H9 (cell line): Measurements from ENCODE around the gene NLN. TPM values are rescaled to one million over a fixed set of nuclear protein-coding genes. Genes with fewer than 3 reads are reported as not detected.
A peak's percentile ranks its signal among the peaks of the same experiment; 100 is the strongest.

Experiments used
- DNase-seq: peaks from one replicate; pipeline ENCODE4 v3.0.0-alpha.2; 2017
- H2AFZ ChIP-seq: one replicate; pipeline ENCODE4 v1.6.1; 2013; ENCODE audit warnings: mild to moderate bottlenecking, low read length, control low read depth, moderate library complexity
- H2AK5ac ChIP-seq: 2 replicates; pipeline ENCODE4 v1.6.1; 2013; ENCODE audit warnings: low read length, control low read depth, mixed read lengths; ENCODE audit not compliant: insufficient read length
- H2BK120ac ChIP-seq: one replicate; pipeline ENCODE4 v1.6.1; 2013; ENCODE audit warnings: low read depth, mild to moderate bottlenecking, low read length, control low read depth, inconsistent platforms; ENCODE audit not compliant: poor library complexity, severe bottlenecking
- H2BK12ac ChIP-seq: 2 replicates; pipeline ENCODE4 v1.6.1; 2013; ENCODE audit warnings: low read length, control low read depth, mixed read lengths, low read depth; ENCODE audit not compliant: insufficient read length
- H2BK15ac ChIP-seq: 2 replicates; pipeline ENCODE4 v1.6.1; 2013; ENCODE audit warnings: low read depth, low read length, control low read depth
- H2BK20ac ChIP-seq: one replicate; pipeline ENCODE4 v1.6.1; 2013; ENCODE audit warnings: low read depth, mild to moderate bottlenecking, low read length, control low read depth, inconsistent platforms; ENCODE audit not compliant: poor library complexity, severe bottlenecking
- H2BK5ac ChIP-seq: 2 replicates; pipeline ENCODE4 v1.6.1; 2013; ENCODE audit warnings: low read length, control low read depth, mixed read lengths; ENCODE audit not compliant: insufficient read length
- H3K14ac ChIP-seq: 2 replicates; pipeline ENCODE4 v1.6.1; 2013; ENCODE audit warnings: low read length, control low read depth; ENCODE audit not compliant: insufficient read depth
- H3K18ac ChIP-seq: 2 replicates; pipeline ENCODE4 v1.6.1; 2013; ENCODE audit warnings: low read depth, mild to moderate bottlenecking, mixed read lengths, low read length, control low read depth; ENCODE audit not compliant: insufficient read length
- H3K23ac ChIP-seq: 2 replicates; pipeline ENCODE4 v1.6.1; 2013; ENCODE audit warnings: low read length, control low read depth, mixed read lengths, low read depth; ENCODE audit not compliant: insufficient read length
- H3K23me2 ChIP-seq: 2 replicates; pipeline ENCODE4 v1.6.1; 2013; ENCODE audit warnings: low read depth, mild to moderate bottlenecking, mixed read lengths, low read length, control low read depth; ENCODE audit not compliant: insufficient read length, poor library complexity, severe bottlenecking
- H3K27ac ChIP-seq: 2 replicates; pipeline ENCODE4 v1.5.1; 2013; ENCODE audit warnings: low read length, control low read depth, mixed read lengths, low read depth; ENCODE audit not compliant: insufficient read length
- H3K27me3 ChIP-seq: 2 replicates; pipeline ENCODE4 v1.6.1; 2013; ENCODE audit warnings: low read length, control low read depth, inconsistent platforms; ENCODE audit not compliant: insufficient read depth
- H3K4ac ChIP-seq: 2 replicates; pipeline ENCODE4 v1.6.1; 2013; ENCODE audit warnings: low read depth, mild to moderate bottlenecking, control low read depth, inconsistent platforms, low read length, moderate library complexity
- H3K4me1 ChIP-seq: 2 replicates; pipeline ENCODE4 v1.6.1; 2013; ENCODE audit warnings: low read length, control low read depth, inconsistent platforms; ENCODE audit not compliant: insufficient read depth
- H3K4me2 ChIP-seq: 2 replicates; pipeline ENCODE4 v1.6.1; 2013; ENCODE audit warnings: low read length, control low read depth, mixed read lengths; ENCODE audit not compliant: insufficient read length, insufficient read depth
- H3K56ac ChIP-seq: 2 replicates; pipeline ENCODE4 v1.6.1; 2013; ENCODE audit warnings: low read depth, mild to moderate bottlenecking, mixed read lengths, low read length, control low read depth; ENCODE audit not compliant: insufficient read length
- H3K79me1 ChIP-seq: 2 replicates; pipeline ENCODE4 v1.6.1; 2013; ENCODE audit warnings: low read depth, mild to moderate bottlenecking, moderate library complexity, low read length, control low read depth, inconsistent platforms; ENCODE audit not compliant: insufficient read depth, poor library complexity, severe bottlenecking
- H3K79me2 ChIP-seq: 2 replicates; pipeline ENCODE4 v1.6.1; 2013; ENCODE audit warnings: low read length, control low read depth, inconsistent platforms; ENCODE audit not compliant: insufficient read depth
- H3K9ac ChIP-seq: 2 replicates; pipeline ENCODE4 v1.6.1; 2013; ENCODE audit warnings: low read length, control low read depth, mixed read lengths; ENCODE audit not compliant: insufficient read length; ENCODE audit errors: extremely low read depth
- H3K9me3 ChIP-seq: one replicate; pipeline ENCODE4 v1.6.1; 2013; ENCODE audit warnings: low read depth, low read length, inconsistent platforms; ENCODE audit not compliant: control insufficient read depth
- H3T11ph ChIP-seq: one replicate; pipeline ENCODE4 v1.6.1; 2013; ENCODE audit warnings: mild to moderate bottlenecking, low read length, control low read depth, inconsistent platforms
- H4K20me1 ChIP-seq: one replicate; pipeline ENCODE4 v1.6.1; 2013; ENCODE audit not compliant: control insufficient read depth, insufficient read length, insufficient read depth
- H4K5ac ChIP-seq: 2 replicates; pipeline ENCODE4 v1.6.1; 2013; ENCODE audit warnings: low read depth, mild to moderate bottlenecking, mixed read lengths, low read length, control low read depth; ENCODE audit not compliant: insufficient read length
- H4K8ac ChIP-seq: replicated peaks from 2 replicates; pipeline ENCODE4 v1.6.1; 2013; ENCODE audit warnings: low read length, control low read depth, mixed read lengths, low read depth; ENCODE audit not compliant: insufficient read length
- H4K91ac ChIP-seq: 2 replicates; pipeline ENCODE4 v1.6.1; 2013; ENCODE audit warnings: low read depth, mild to moderate bottlenecking, moderate library complexity, mixed read lengths, low read length, control low read depth; ENCODE audit not compliant: insufficient read length
- H3K27ac Mint-ChIP-seq, 3 experiments: 2 replicates in 2 of 3; 3 replicates in 1 of 3; pipeline ENCODE4 v1.8.0; 2020 to 2021; ENCODE audit warnings: mixed read lengths in 3 of 3, mild to moderate bottlenecking in 1 of 3, moderate library complexity in 1 of 3
- H3K27me3 Mint-ChIP-seq: 2 replicates; pipeline ENCODE4 v1.8.0; 2021; ENCODE audit warnings: low read depth, mild to moderate bottlenecking, moderate library complexity, mixed read lengths
- H3K36me3 Mint-ChIP-seq, 3 experiments: 2 replicates in 2 of 3; 3 replicates in 1 of 3; pipeline ENCODE4 v1.8.0; 2020 to 2021; ENCODE audit warnings: low read depth in 3 of 3, mixed read lengths in 3 of 3; ENCODE audit not compliant: insufficient read depth in 1 of 3
- H3K4me1 Mint-ChIP-seq, 2 experiments: 2 replicates each; pipeline ENCODE4 v1.8.0; 2020; ENCODE audit warnings: mixed read lengths in 2 of 2
- H3K4me3 Mint-ChIP-seq, 2 experiments: 2 replicates in 1 of 2; 3 replicates in 1 of 2; pipeline ENCODE4 v1.8.0; 2020 to 2021; ENCODE audit warnings: mild to moderate bottlenecking in 2 of 2, mixed read lengths in 2 of 2, moderate library complexity in 1 of 2
- H3K9me3 Mint-ChIP-seq, 2 experiments: 2 replicates in 1 of 2; 3 replicates in 1 of 2; pipeline ENCODE4 v1.8.0; 2020; ENCODE audit warnings: mild to moderate bottlenecking in 2 of 2, mixed read lengths in 2 of 2, moderate library complexity in 1 of 2
- CTCF ChIP-seq: fragments of 200-600 bp; sonication (generic); conservative IDR thresholded peaks from 3 replicates; pipeline ENCODE4 v1.8.0; 2021; ENCODE audit warnings: antibody characterized with exemption, mild to moderate bottlenecking
- WGBS: extraction: QIAGEN DNeasy Blood & Tissue Kit; methylation state at CpG from one replicate; pipeline ENCODE4 v1.1.7; 2013; ENCODE audit warnings: missing lambda C conversion rate, low lambda C conversion rate, mixed read lengths; ENCODE audit not compliant: insufficient read length; ENCODE audit errors: extremely low coverage; 5-methylcytosine and 5-hydroxymethylcytosine counted together
- total RNA-seq: library from RNA; stranded (reverse); gene quantifications from 2 replicates; pipeline ENCODE4 v1.2.1, GENCODE V29; 2021

NLN gene
- total RNA-seq, 1 experiment from 2014 or later, result 137 TPM

GRCh38 chr5:65768723-65769346 is 46.8 kb downstream of the NLN start:
- peaks cover 5% of the 10 kb centered on the region for H4K20me1 ChIP-seq

More at GRCh38 chr5:65768723-65769346, 46.8 kb downstream of the NLN start:
- no peak overlapping the region for H2AK5ac ChIP-seq
- no peak overlapping the region for H3K18ac ChIP-seq
- no peaks in the 10 kb centered on the region for H3K79me1 ChIP-seq
- H4K8ac ChIP-seq, result no peak overlapping the region
- no peak for DNase-seq
- Mint-ChIP-seq H3K4me1 (peaks cover 18% of the 10 kb centered on the region in 2 experiments), H3K4me3 (no peak overlapping the region), H3K9me3 (peaks cover 0 to 7% of the 10 kb centered on the region in 2 experiments; a peak in 2 of 5 replicates), H3K27ac (peak overlapping the region in 2 of 3 experiments; percentile 1 to 38; a peak in 2 of 7 replicates), H3K27me3 (no peaks in the 10 kb centered on the region), H3K36me3 (peaks cover 30 to 38% (median 32%) of the 10 kb centered on the region in 3 experiments)
- no peak overlapping the region for H3K23ac ChIP-seq
- no peak overlapping the region for H3K27ac ChIP-seq
- H3K9ac ChIP-seq, result no peak overlapping the region
- no peaks in the 10 kb centered on the region for H3K27me3 ChIP-seq
- no peak overlapping the region for H3K14ac ChIP-seq
- H3K4me1 ChIP-seq, result no peaks in the 10 kb centered on the region
- whole genome bisulfite sequencing, result no CpG with 5 or more reads among the region's 7 CpGs
- no peak overlapping the region for H3T11ph ChIP-seq
- H3K23me2 ChIP-seq, result no peaks in the 10 kb centered on the region
- H2BK20ac ChIP-seq, result no peak overlapping the region
- no peak for TF ChIP-seq CTCF
- no peak overlapping the region for H3K56ac ChIP-seq
- H2BK5ac ChIP-seq, result no peak overlapping the region
- no peak overlapping the region for H2BK15ac ChIP-seq
- no peaks in the 10 kb centered on the region; the same call in 1 of the 2 replicates for H3K79me2 ChIP-seq
- no peak overlapping the region for H2BK120ac ChIP-seq
- H3K4me2 ChIP-seq, result no peak overlapping the region
- H4K5ac ChIP-seq, result no peak overlapping the region
- H2AFZ ChIP-seq, result no peak overlapping the region
- no peak overlapping the region for H2BK12ac ChIP-seq
- no peak overlapping the region for H4K91ac ChIP-seq
- no peak overlapping the region for H3K4ac ChIP-seq
- no peaks in the 10 kb centered on the region for H3K9me3 ChIP-seq
